BJ (cell line): ENCODE measurements around the gene MSH4. TPM values are rescaled to one million over a fixed set of nuclear protein-coding genes. Genes with fewer than 3 reads are reported as not detected.

Experiments used
- CTCF ChIA-PET: fragments of 350-600 bp; formaldehyde crosslinking; extraction: SDS; loops from one replicate; lab custom pipeline; 2021; ENCODE audit warnings: antibody characterized with exemption, inconsistent platforms; lab: Yijun Ruan, JAX
- POLR2A ChIA-PET: fragments of 300-600 bp; sonication (Branson Sonifier 250); formaldehyde crosslinking; extraction: SDS; loops from one replicate; lab custom pipeline; 2021; ENCODE audit warnings: antibody characterized with exemption; lab: Charles Lee
- DNase-seq: peaks from one replicate; pipeline ENCODE4 v3.0.0-alpha.2; 2011; ENCODE audit warnings: low read depth
- H3K27me3 ChIP-seq: 2 replicates; pipeline ENCODE4 v1.6.0; 2011; ENCODE audit warnings: low read length; ENCODE audit not compliant: control insufficient read depth, insufficient read depth
- H3K36me3 ChIP-seq: 2 replicates; pipeline ENCODE4 v1.5.1; 2011; ENCODE audit warnings: low read length; ENCODE audit not compliant: control insufficient read depth, insufficient read depth
- H3K4me3 ChIP-seq: 2 replicates; pipeline ENCODE4 v1.5.1; 2011; ENCODE audit warnings: low read depth, mild to moderate bottlenecking, control low read depth, low read length
- CTCF ChIP-seq: IDR thresholded peaks from 2 replicates; pipeline ENCODE4 v1.5.1; 2011; ENCODE audit warnings: low read depth, mild to moderate bottlenecking, control low read depth, inconsistent platforms, low read length, moderate library complexity; ENCODE audit not compliant: insufficient read depth
- polyA plus RNA-seq: library from polyadenylated mRNA; depleted of rRNA; stranded (reverse); fragments of >200 nt; gene quantifications from 2 replicates; pipeline ENCODE4 v1.2.3, GENCODE V29; 2011

The MSH4 gene
- polyA plus RNA-seq, 1 experiment, result 0.04 TPM

GRCh38 chr1:75785320-75785982 is 11.2 kb upstream of the MSH4 start:
- no peaks in the 10 kb centered on the region for H3K27me3 ChIP-seq
- DNase-seq, result no peak
- TF ChIP-seq CTCF, result no peak
- CTCF ChIA-PET, result no interaction called here
- H3K36me3 ChIP-seq, result peaks cover 3% of the 10 kb centered on the region
- peak overlapping the region; percentile 88 for H3K4me3 ChIP-seq
- POLR2A ChIA-PET, result interaction anchor here (0.6 kb wide), 1 partner anchor 16 kb away, joined by 3 read pairs; no protein-coding TSS in a partner anchor

- H3K36me3 ChIP-seq, result peaks cover 5% of the 10 kb centered on the region
- peak within 1 kb of the TSS; percentile 88 for H3K4me3 ChIP-seq
- H3K27me3 ChIP-seq, result no peaks in the 10 kb centered on the region
- CTCF ChIA-PET, result interaction anchor here (1.1 kb wide), 1 partner anchor 10 kb away, joined by 4 read pairs; the partner anchor contains the start of gene MSH4
- POLR2A ChIA-PET, result interaction anchor here (0.6 to 0.7 kb wide), 2 partner anchors 16 to 903 kb away, joined by 3 to 4 read pairs; no protein-coding TSS in a partner anchor
- peak; percentile 83 for DNase-seq
- TF ChIP-seq CTCF, result no peak
Measured at GRCh38 chr1:75785983-75786853, 10.5 kb upstream of the MSH4 start, which contains the start of gene RABGGTB. TSS of gene RABGGTB (plus strand) at chr1:75786256. CDS start at chr1:75786272, 16 bp downstream.

DNA sequence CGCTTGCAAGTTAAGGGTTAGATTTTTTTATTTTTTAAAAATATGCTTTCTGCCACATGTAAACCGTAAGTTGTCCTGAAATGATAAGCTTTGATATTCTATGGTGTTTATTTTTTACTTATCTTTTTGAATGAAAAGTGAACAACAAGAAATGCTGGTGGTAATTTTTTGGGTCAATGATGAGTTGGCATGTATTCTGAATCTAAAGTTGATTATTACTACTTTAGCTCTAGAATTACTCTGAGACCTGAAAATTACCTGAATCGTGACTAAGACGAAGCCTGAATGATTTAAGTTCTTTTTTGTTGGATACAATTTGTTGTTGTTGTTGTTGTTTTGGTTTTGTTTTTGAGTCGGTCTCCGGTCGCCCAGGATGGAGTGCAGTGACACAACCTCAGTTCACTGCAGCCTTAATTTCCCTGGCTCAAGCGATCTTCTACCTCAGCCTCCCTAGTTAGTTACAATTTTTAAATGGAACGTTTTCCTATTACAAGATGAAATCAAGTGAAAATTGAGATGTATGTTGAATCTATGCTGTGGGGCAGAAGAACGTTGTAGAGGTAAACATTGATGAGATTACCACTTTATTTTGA is 9.7 kb upstream of the MSH4 start:
- H3K27me3 ChIP-seq, result no peaks in the 10 kb centered on the region
- no peak for DNase-seq
- peak overlapping the region; percentile 88 for H3K4me3 ChIP-seq
- H3K36me3 ChIP-seq, result peaks cover 5% of the 10 kb centered on the region
- no peak for TF ChIP-seq CTCF
- ChIA-PET POLR2A (interaction anchor here (0.7 kb wide), 1 partner anchor 904 kb away, joined by 4 read pairs; no protein-coding TSS in a partner anchor), CTCF (interaction anchor here (1.1 kb wide), 1 partner anchor 9 kb away, joined by 4 read pairs; the partner anchor contains the start of gene MSH4)

GRCh38 chr1:75787524-75787923 is 9.2 kb upstream of the MSH4 start:
- no peak for DNase-seq
- Histone ChIP-seq H3K27me3 (no peaks in the 10 kb centered on the region), H3K4me3 (peak overlapping the region; percentile 88), H3K36me3 (peaks cover 5% of the 10 kb centered on the region)
- TF ChIP-seq CTCF, result no peak
- ChIA-PET POLR2A (no interaction called here), CTCF (no interaction called here)
